Measurements from ENCODE around the gene ACD.
A peak's percentile ranks its signal among the peaks of the same experiment; 100 is the strongest.

Gene ACD

GRCh38 chr16:67659675-67660563 lies at the start of gene ACD (continued):
- TF ChIP-seq ZNF626 (tag by site-specific recombination; IDR thresholded peaks at IDR 0.05) (no peak), ZNF140 (tag by site-specific recombination; IDR thresholded peaks at IDR 0.05) (no peak), ZBTB17 (tag by site-specific recombination; IDR thresholded peaks at IDR 0.05) (no peak), ZXDB (tag by site-specific recombination; IDR thresholded peaks at IDR 0.05) (peak; percentile 73), ZNF223 (tag by site-specific recombination; IDR thresholded peaks at IDR 0.05) (no peak), ZBTB6 (tag by site-specific recombination; IDR thresholded peaks at IDR 0.05) (no peak), ZNF549 (tag by site-specific recombination; IDR thresholded peaks at IDR 0.05) (no peak), ZEB2 (tag by site-specific recombination; IDR thresholded peaks at IDR 0.05) (peak; percentile 66), ZBTB26 (tag by site-specific recombination; optimal IDR thresholded peaks at IDR 0.05) (peak; percentile 73), ZBTB1 (tag by site-specific recombination; IDR thresholded peaks at IDR 0.05) (no peak), ZBTB44 (tag by site-specific recombination; IDR thresholded peaks at IDR 0.05) (peak; percentile 39), EGR2 (tag by site-specific recombination; IDR thresholded peaks at IDR 0.05; ENCODE audit: low read depth) (peak; percentile 35; the same call in 1 of the 2 replicates), ZNF362 (tag by site-specific recombination; IDR thresholded peaks at IDR 0.05) (no peak), ZNF18 (tag by site-specific recombination; IDR thresholded peaks at IDR 0.05) (no peak), KLF9 (tag by site-specific recombination; IDR thresholded peaks at IDR 0.05; ENCODE audit: low read depth) (peak; percentile 83), ZNF585B (tag by site-specific recombination; IDR thresholded peaks at IDR 0.05) (no peak), IKZF3 (tag by site-specific recombination; IDR thresholded peaks at IDR 0.05) (no peak), BCL11B (tag by site-specific recombination; IDR thresholded peaks at IDR 0.05; ENCODE audit: low read depth) (no peak), HOXD13 (CRISPR knock-in tag; IDR thresholded peaks at IDR 0.05; ENCODE audit: borderline replicate concordance) (no peak), ZNF19 (tag by site-specific recombination; IDR thresholded peaks at IDR 0.05; ENCODE audit: low read depth) (no peak), ZNF701 (tag by site-specific recombination; IDR thresholded peaks at IDR 0.05) (no peak), ZFP41 (tag by site-specific recombination; IDR thresholded peaks at IDR 0.05; ENCODE audit: borderline replicate concordance) (no peak), GLI4 (tag by site-specific recombination; IDR thresholded peaks at IDR 0.05) (no peak), ZNF707 (tag by site-specific recombination; IDR thresholded peaks at IDR 0.05) (no peak), ZNF214 (tag by site-specific recombination; IDR thresholded peaks at IDR 0.05; ENCODE audit: borderline replicate concordance) (no peak), ZNF266 (tag by site-specific recombination; IDR thresholded peaks at IDR 0.05; ENCODE audit: low read depth) (no peak), SP7 (tag by site-specific recombination; IDR thresholded peaks at IDR 0.05) (peak; percentile 49; the same call in 1 of the 2 replicates), YY1 (tag by site-specific recombination; IDR thresholded peaks at IDR 0.05) (no peak), SETDB1 (IDR thresholded peaks at IDR 0.05; ENCODE audit: insufficient read length, low read length) (no peak), ZNF16 (tag by site-specific recombination; IDR thresholded peaks at IDR 0.05; ENCODE audit: low read depth) (no peak), GLI2 (tag by site-specific recombination; IDR thresholded peaks at IDR 0.05; ENCODE audit: borderline replicate concordance, low read depth) (no peak), SCRT2 (tag by site-specific recombination; IDR thresholded peaks at IDR 0.05) (peak; percentile 57), KLF8 (tag by site-specific recombination; IDR thresholded peaks at IDR 0.05) (peak; percentile 73; the same call in 1 of the 2 replicates)

All from HEK293 (cell line).